ENCODE measurements around the gene SND1.

DNA sequence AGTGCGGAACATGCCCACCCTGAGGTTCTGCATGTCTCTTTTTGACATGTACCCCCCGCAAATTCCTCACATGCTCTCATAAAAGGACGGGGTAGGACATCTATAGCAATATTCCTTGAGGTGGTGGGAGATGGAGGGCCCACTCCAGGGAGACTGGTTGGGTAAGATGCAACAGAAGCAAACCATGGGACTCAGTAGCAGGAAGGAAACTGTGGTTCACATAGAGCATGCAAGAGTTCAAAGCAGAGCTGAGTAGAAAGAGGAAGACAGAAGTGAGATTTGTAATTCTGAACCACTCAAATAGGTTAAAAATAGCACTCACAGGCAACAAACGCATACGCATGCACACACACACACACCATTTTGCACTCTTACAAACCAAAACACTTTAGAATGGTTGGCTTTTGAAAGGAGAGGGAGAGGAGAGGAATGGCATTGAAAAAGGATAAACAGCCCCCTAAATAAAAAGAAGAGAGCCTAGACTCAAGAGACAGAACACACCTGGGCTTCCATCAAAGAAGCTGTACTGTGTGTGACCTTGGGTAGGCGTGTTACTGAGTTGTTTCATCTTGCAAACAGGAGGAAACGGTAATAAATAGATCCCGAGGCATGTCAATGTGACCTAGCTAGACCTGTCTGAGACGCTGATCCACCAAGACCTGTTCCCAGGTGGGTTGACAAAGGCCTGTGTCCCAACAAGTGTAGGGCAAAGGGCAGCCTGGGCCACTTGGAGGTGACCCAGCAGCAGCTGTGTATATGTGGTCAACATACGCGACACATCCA lies 456.8 kb downstream of the SND1 start:
- no peak for TF ChIP-seq POLR2A (IDR thresholded peaks at IDR 0.05; ENCODE audit: low read length)
- no peak for TF ChIP-seq GATA1 (IDR thresholded peaks at IDR 0.05; ENCODE audit: low read depth, low read length)

All from erythroblast (primary cell).